HG03039 (cell line): ENCODE measurements around the gene KCNJ4.
"Not testable (repeated sequence)": the region's sequence is repeated elsewhere in the genome, so short reads cannot be mapped to it uniquely, and the experiment has no call there.

Experiments used
- ATAC-seq: cut with Tn5 transposase; IDR thresholded peaks from one replicate; pipeline ENCODE4 v1.9.1; 2021; ENCODE audit warnings: mild to moderate bottlenecking, moderate library complexity; ENCODE audit not compliant: unreplicated experiment

Gene KCNJ4

GRCh38 chr22:38414009-38414395, 41.0 kb downstream of the KCNJ4 start:
- ATAC-seq = no peak

GRCh38 chr22:38413085-38414008, 41.7 kb downstream of the KCNJ4 start:
- no peak for ATAC-seq

- no peak for ATAC-seq
These were observed 42.4 kb downstream of the KCNJ4 start for GRCh38 chr22:38412435-38413084.

GRCh38 chr22:38411016-38411415, 44.0 kb downstream of the KCNJ4 start:
- no peak for ATAC-seq

- ATAC-seq = not testable (repeated sequence)
These were observed 45.1 kb downstream of the KCNJ4 start for GRCh38 chr22:38409916-38410315.

- no peak for ATAC-seq
These were observed 48.4 kb downstream of the KCNJ4 start for GRCh38 chr22:38406617-38407016.

GRCh38 chr22:38404419-38404818, 50.6 kb downstream of the KCNJ4 start:
- ATAC-seq = no peak

GRCh38 chr22:38403812-38404211, 51.2 kb downstream of the KCNJ4 start:
- no peak for ATAC-seq

- no peak for ATAC-seq
These were observed 52.8 kb downstream of the KCNJ4 start for GRCh38 chr22:38402204-38402603.

GRCh38 chr22:38401336-38402084, 53.5 kb downstream of the KCNJ4 start:
- ATAC-seq = no peak

- ATAC-seq = not testable (repeated sequence)
These were observed 54.7 kb downstream of the KCNJ4 start for GRCh38 chr22:38400256-38400655.

- ATAC-seq = peak; percentile 48
These were observed 56.2 kb downstream of the KCNJ4 start for GRCh38 chr22:38398609-38399461.

GRCh38 chr22:38398181-38398608, 56.8 kb downstream of the KCNJ4 start:
- ATAC-seq = peak; percentile 21

- no peak for ATAC-seq
These were observed 57.6 kb downstream of the KCNJ4 start for GRCh38 chr22:38397189-38398085.

- not testable (repeated sequence) for ATAC-seq
These were observed 58.4 kb downstream of the KCNJ4 start for GRCh38 chr22:38396440-38397069.

GRCh38 chr22:38395944-38396343, 59.1 kb downstream of the KCNJ4 start:
- ATAC-seq = not testable (repeated sequence)

- not testable (repeated sequence) for ATAC-seq
These were observed 59.9 kb downstream of the KCNJ4 start for GRCh38 chr22:38394929-38395624.

GRCh38 chr22:38389428-38389818, 65.6 kb downstream of the KCNJ4 start:
- not testable (repeated sequence) for ATAC-seq
